ENCODE results near the gene FBLN1. TPM values are rescaled to one million over a fixed set of nuclear protein-coding genes. Genes with fewer than 3 reads are reported as not detected.
"Not testable (repeated sequence)": the region's sequence is repeated elsewhere in the genome, so short reads cannot be mapped to it uniquely, and the experiment has no call there.

FBLN1 gene
- polyA plus RNA-seq, 3 donors = 79.1 to 105 (median 97.9) TPM

GRCh38 chr22:45526281-45526680, 23.6 kb downstream of the FBLN1 start:
- DNase-seq (ENCODE audit: low read depth in 3 of 3, low spot score in 2 of 3) = no peak

GRCh38 chr22:45526768-45527360, 24.2 kb downstream of the FBLN1 start:
- no peak for DNase-seq (ENCODE audit: low read depth in 3 of 3, low spot score in 2 of 3)

GRCh38 chr22:45527456-45527855, 24.8 kb downstream of the FBLN1 start:
- no peak for DNase-seq (ENCODE audit: low read depth in 3 of 3, low spot score in 2 of 3)

GRCh38 chr22:45528046-45528445, 25.4 kb downstream of the FBLN1 start:
- no peak for DNase-seq (ENCODE audit: low read depth in 3 of 3, low spot score in 2 of 3)

GRCh38 chr22:45529105-45529504, 26.4 kb downstream of the FBLN1 start:
- no peak for DNase-seq (ENCODE audit: low read depth in 3 of 3, low spot score in 2 of 3)

GRCh38 chr22:45529971-45530575, 27.4 kb downstream of the FBLN1 start:
- DNase-seq (ENCODE audit: low read depth in 3 of 3, low spot score in 2 of 3) = no peak

GRCh38 chr22:45531441-45532234, 29.0 kb downstream of the FBLN1 start:
- no peak for DNase-seq (ENCODE audit: low read depth in 3 of 3, low spot score in 2 of 3)

GRCh38 chr22:45532235-45532631, 29.6 kb downstream of the FBLN1 start:
- DNase-seq (ENCODE audit: low read depth in 3 of 3, low spot score in 2 of 3) = no peak

GRCh38 chr22:45533703-45534102, 31.0 kb downstream of the FBLN1 start:
- DNase-seq (ENCODE audit: low read depth in 3 of 3, low spot score in 2 of 3) = no peak

GRCh38 chr22:45534339-45535192, 31.9 kb downstream of the FBLN1 start:
- DNase-seq (ENCODE audit: low read depth in 3 of 3, low spot score in 2 of 3) = peak in 2 of 3 donors; percentile 52 to 58

- no peak for DNase-seq (ENCODE audit: low read depth in 3 of 3, low spot score in 2 of 3)
Observed at GRCh38 chr22:45535290-45535689, 32.6 kb downstream of the FBLN1 start.

GRCh38 chr22:45535835-45536234, 33.2 kb downstream of the FBLN1 start:
- not testable (repeated sequence) for DNase-seq (ENCODE audit: low read depth in 3 of 3, low spot score in 2 of 3)

- DNase-seq (ENCODE audit: low read depth in 3 of 3, low spot score in 2 of 3) = no peak
Observed at GRCh38 chr22:45537734-45538181, 35.1 kb downstream of the FBLN1 start.

GRCh38 chr22:45538281-45538680, 35.6 kb downstream of the FBLN1 start:
- no peak for DNase-seq (ENCODE audit: low read depth in 3 of 3, low spot score in 2 of 3)

GRCh38 chr22:45540122-45540521, 37.4 kb downstream of the FBLN1 start:
- DNase-seq (ENCODE audit: low read depth in 3 of 3, low spot score in 2 of 3) = no peak

- no peak for DNase-seq (ENCODE audit: low read depth in 3 of 3, low spot score in 2 of 3)
Observed at GRCh38 chr22:45541382-45541979, 38.8 kb downstream of the FBLN1 start.

GRCh38 chr22:45542001-45542520, 39.4 kb downstream of the FBLN1 start:
- DNase-seq (ENCODE audit: low read depth in 3 of 3, low spot score in 2 of 3) = no peak

GRCh38 chr22:45542736-45543135, 40.1 kb downstream of the FBLN1 start:
- DNase-seq (ENCODE audit: low read depth in 3 of 3, low spot score in 2 of 3) = not testable (repeated sequence)

GRCh38 chr22:45543243-45543642, 40.6 kb downstream of the FBLN1 start:
- no peak for DNase-seq (ENCODE audit: low read depth in 3 of 3, low spot score in 2 of 3)

- DNase-seq (ENCODE audit: low read depth in 3 of 3, low spot score in 2 of 3) = no peak
Observed at GRCh38 chr22:45544588-45545170, 42.0 kb downstream of the FBLN1 start.

Measured in right renal cortex interstitium (tissue), 3 donors.